Gastrocnemius medialis (tissue), 4 donors: ENCODE results near the gene ERCC5. TPM values are rescaled to one million over a fixed set of nuclear protein-coding genes. Genes with fewer than 3 reads are reported as not detected.

Experiments used
- ATAC-seq, 2 donors: fragments of 150-250 bp; one replicate each; pipeline ENCODE4 v1.9.1; 2016
- DNase-seq, 2 donors: peaks; one replicate each; pipeline ENCODE4 v3.0.0-alpha.2; 2019
- H3K27ac ChIP-seq, 4 donors: fragments of 200-600 bp; sonication (generic); 1 replicate in 1 of 4; 2 replicates in 3 of 4; pipeline ENCODE4 v1.5.1; 2016 to 2018; ENCODE audit warnings: mild to moderate bottlenecking in 2 of 4, moderate library complexity in 1 of 4
- H3K27me3 ChIP-seq, 3 donors: fragments of 200-600 bp; sonication (generic) in 2 of 3; 1 replicate in 1 of 3; 2 replicates in 2 of 3; pipeline versions ENCODE4 v1.5.1 to v1.6.0; 2016 to 2019; ENCODE audit warnings: mild to moderate bottlenecking in 1 of 3, moderate library complexity in 1 of 3
- H3K36me3 ChIP-seq, 2 donors: fragments of 200-600 bp; sonication (generic) in 1 of 2; one replicate each; pipeline ENCODE4 v1.5.1; 2017 to 2018
- H3K4me1 ChIP-seq, 2 donors: fragments of 200-600 bp; sonication (generic) in 1 of 2; one replicate each; pipeline ENCODE4 v1.5.1; 2016 to 2017; ENCODE audit warnings: mild to moderate bottlenecking in 2 of 2
- H3K4me3 ChIP-seq, 4 donors: fragments of 200-600 bp; sonication (generic) in 3 of 4; 1 replicate in 1 of 4; 2 replicates in 3 of 4; pipeline ENCODE4 v1.5.1; 2016 to 2019; ENCODE audit warnings: mild to moderate bottlenecking in 2 of 4
- H3K9me3 ChIP-seq, 3 donors: fragments of 200-600 bp; sonication (generic) in 2 of 3; 1 replicate in 1 of 3; 2 replicates in 2 of 3; pipeline ENCODE4 v1.5.1; 2016 to 2019
- POLR2A ChIP-seq, 2 donors: fragments of 450-650 bp; IDR thresholded peaks; one replicate each; pipeline ENCODE4 v1.6.1; 2017; ENCODE audit warnings: antibody characterized with exemption in 2 of 2, mild to moderate bottlenecking in 2 of 2, moderate library complexity in 2 of 2
- in situ Hi-C, 4 donors: fragments of 200-750 bp; cut with MboI; loops; one replicate each; pipeline versions ENCODE4 v1.15.0 to v1.8.0; 2017; ENCODE audit warnings: low sequenced_read_pairs in 4 of 4
- intact Hi-C: fragments of 100-400 bp; cut with DNase I; formaldehyde crosslinking; loops from one replicate; pipeline ENCODE4 v1.15.1; 2023; ENCODE audit warnings: low total_unique reads
- total RNA-seq, 4 donors: library from RNA; depleted of rRNA; stranded (reverse); fragments of >200 nt; gene quantifications; one replicate each; pipeline versions ENCODE4 v1.1.0 to v1.2.3, GENCODE V29; 2016
- TF ChIP-seq, protein P1 (sequence below), 5 experiments: fragments of 450-650 bp in 3 of 5; fragments of 200-600 bp in 2 of 5; sonication (generic) in 2 of 5; IDR thresholded peaks in 4 of 5; conservative IDR thresholded peaks in 1 of 5; 1 replicate in 4 of 5; 2 replicates in 1 of 5; pipeline ENCODE4 v1.5.1; 2016 to 2019; ENCODE audit warnings: antibody characterized with exemption in 5 of 5, mild to moderate bottlenecking in 3 of 5, moderate library complexity in 3 of 5

ERCC5 gene
- total RNA-seq, 4 donors from 2014 or later = 43.5 to 77.7 (median 46.8) TPM

DNA sequence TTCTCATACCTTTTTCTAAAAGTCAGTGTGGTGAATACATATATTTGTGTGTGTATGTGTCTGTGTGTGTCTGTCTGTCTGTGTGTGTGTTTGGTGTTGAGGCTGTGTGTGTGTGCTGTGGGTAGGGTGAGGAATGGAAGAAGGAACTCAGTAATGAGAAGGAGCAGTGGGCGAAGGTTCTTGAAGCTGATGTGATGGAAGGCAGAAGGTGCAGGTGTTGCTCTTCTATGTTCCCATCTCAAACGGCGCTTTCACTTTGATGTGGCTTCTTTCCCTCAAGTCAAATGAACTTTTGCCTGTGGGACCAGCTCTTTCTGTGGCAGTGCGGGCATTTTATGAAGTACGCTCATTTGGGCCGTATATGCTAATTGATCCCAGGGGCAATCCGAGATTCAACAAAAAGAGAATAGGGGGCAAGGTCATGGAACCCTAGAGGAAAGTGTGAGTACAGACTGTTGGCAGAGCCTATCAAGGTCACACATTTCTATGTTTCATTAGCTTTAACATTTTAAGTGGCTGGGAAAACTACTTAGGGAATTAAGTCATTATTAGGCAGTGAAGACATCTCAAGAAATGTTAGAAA is 31.7 kb upstream of the ERCC5 start:
- H3K4me1 ChIP-seq = peaks cover 0 to 14% of the 10 kb centered on the region in 2 donors
- peaks cover 0 to 30% of the 10 kb centered on the region in 2 donors for H3K36me3 ChIP-seq
- intact Hi-C loops (no loop called here), in situ Hi-C loops (no loop called here)
- TF ChIP-seq POLR2A (IDR thresholded peaks at IDR 0.05) = no peak
- H3K9me3 ChIP-seq = no peaks in the 10 kb centered on the region
- DNase-seq (no peak), ATAC-seq (no peak)
- H3K4me3 ChIP-seq = no peak overlapping the region
- H3K27me3 ChIP-seq = no peaks in the 10 kb centered on the region
- no peak overlapping the region for H3K27ac ChIP-seq

DNA sequence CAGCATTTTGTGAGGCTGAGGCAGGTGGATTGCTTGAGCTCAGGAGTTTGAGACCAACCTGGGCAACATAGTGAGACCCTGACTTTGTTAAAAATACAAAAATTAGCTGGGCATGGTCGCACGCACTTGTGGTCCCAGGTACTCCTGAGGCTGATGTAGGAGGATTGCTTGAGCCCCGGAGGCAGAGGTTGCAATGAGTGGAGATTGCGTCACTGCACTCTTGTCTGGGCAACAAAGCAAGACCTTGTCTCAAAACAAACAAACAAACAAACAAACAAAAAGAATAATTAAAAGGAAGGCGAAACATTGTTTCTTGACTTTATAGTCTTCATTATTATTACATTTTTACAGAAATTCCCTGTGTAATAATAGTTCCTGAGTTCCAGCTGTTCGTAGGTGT is 31.0 kb upstream of the ERCC5 start:
- in situ Hi-C loops (no loop called here), intact Hi-C loops (no loop called here)
- no peak for TF ChIP-seq POLR2A (IDR thresholded peaks at IDR 0.05)
- TF ChIP-seq, protein P1, sequence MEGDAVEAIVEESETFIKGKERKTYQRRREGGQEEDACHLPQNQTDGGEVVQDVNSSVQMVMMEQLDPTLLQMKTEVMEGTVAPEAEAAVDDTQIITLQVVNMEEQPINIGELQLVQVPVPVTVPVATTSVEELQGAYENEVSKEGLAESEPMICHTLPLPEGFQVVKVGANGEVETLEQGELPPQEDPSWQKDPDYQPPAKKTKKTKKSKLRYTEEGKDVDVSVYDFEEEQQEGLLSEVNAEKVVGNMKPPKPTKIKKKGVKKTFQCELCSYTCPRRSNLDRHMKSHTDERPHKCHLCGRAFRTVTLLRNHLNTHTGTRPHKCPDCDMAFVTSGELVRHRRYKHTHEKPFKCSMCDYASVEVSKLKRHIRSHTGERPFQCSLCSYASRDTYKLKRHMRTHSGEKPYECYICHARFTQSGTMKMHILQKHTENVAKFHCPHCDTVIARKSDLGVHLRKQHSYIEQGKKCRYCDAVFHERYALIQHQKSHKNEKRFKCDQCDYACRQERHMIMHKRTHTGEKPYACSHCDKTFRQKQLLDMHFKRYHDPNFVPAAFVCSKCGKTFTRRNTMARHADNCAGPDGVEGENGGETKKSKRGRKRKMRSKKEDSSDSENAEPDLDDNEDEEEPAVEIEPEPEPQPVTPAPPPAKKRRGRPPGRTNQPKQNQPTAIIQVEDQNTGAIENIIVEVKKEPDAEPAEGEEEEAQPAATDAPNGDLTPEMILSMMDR (IDR thresholded peaks at IDR 0.05 in 4 of 5, conservative IDR thresholded peaks at IDR 0.05 in 1 of 5) = no peak
- Histone ChIP-seq H3K9me3 (no peaks in the 10 kb centered on the region), H3K27me3 (no peaks in the 10 kb centered on the region), H3K27ac (no peak overlapping the region), H3K36me3 (peaks cover 0 to 32% of the 10 kb centered on the region in 2 donors), H3K4me1 (peaks cover 0 to 14% of the 10 kb centered on the region in 2 donors), H3K4me3 (no peak overlapping the region)
- DNase-seq (no peak), ATAC-seq (no peak)

DNA sequence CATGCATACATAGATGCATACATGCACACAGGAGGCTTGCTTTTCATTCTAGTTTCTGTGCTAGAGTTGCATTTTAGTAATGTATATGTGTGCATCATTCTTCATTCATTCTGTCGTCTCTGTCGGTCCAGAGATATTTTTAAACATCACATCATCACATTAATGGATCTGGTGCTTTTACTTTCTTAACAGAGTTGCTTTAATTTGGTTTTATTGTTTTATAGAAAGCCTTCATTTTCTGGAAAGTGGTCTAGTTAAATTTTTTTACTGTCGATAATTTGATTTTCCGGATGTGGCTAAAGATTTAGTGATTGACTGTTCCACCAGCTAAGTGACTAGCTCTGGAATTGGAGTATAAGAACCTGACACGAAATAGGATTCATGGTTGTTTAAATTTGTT is 30.0 kb upstream of the ERCC5 start:
- no peak overlapping the region for H3K4me3 ChIP-seq
- TF ChIP-seq, protein P1 (IDR thresholded peaks at IDR 0.05 in 4 of 5, conservative IDR thresholded peaks at IDR 0.05 in 1 of 5) = no peak
- TF ChIP-seq POLR2A (IDR thresholded peaks at IDR 0.05) = no peak
- no peaks in the 10 kb centered on the region for H3K9me3 ChIP-seq
- intact Hi-C loops = no loop called here
- H3K27ac ChIP-seq = no peak overlapping the region
- peaks cover 0 to 14% of the 10 kb centered on the region in 2 donors for H3K4me1 ChIP-seq
- in situ Hi-C loops = no loop called here
- ATAC-seq (no peak), DNase-seq (no peak)
- H3K36me3 ChIP-seq = peaks cover 0 to 25% of the 10 kb centered on the region in 2 donors
- H3K27me3 ChIP-seq = no peaks in the 10 kb centered on the region

- in situ Hi-C loops (no loop called here), intact Hi-C loops (no loop called here)
- H3K36me3 ChIP-seq = peaks cover 0 to 25% of the 10 kb centered on the region in 2 donors
- DNase-seq (no peak), ATAC-seq (no peak)
- no peak overlapping the region for H3K27ac ChIP-seq
- TF ChIP-seq, protein P1 (IDR thresholded peaks at IDR 0.05 in 4 of 5, conservative IDR thresholded peaks at IDR 0.05 in 1 of 5) = no peak
- TF ChIP-seq POLR2A (IDR thresholded peaks at IDR 0.05) = no peak
- no peaks in the 10 kb centered on the region for H3K9me3 ChIP-seq
- H3K4me1 ChIP-seq = peaks cover 0 to 14% of the 10 kb centered on the region in 2 donors
- H3K27me3 ChIP-seq = no peaks in the 10 kb centered on the region
- H3K4me3 ChIP-seq = no peak overlapping the region
Measured at GRCh38 chr13:102816708-102817107, 29.1 kb upstream of the ERCC5 start.

- Histone ChIP-seq H3K4me3 (no peak overlapping the region), H3K27ac (no peak overlapping the region), H3K27me3 (no peaks in the 10 kb centered on the region), H3K9me3 (no peaks in the 10 kb centered on the region), H3K36me3 (peaks cover 0 to 27% of the 10 kb centered on the region in 2 donors), H3K4me1 (peaks cover 0 to 14% of the 10 kb centered on the region in 2 donors)
- no peak for ATAC-seq
- intact Hi-C loops = no loop called here
- no peak for DNase-seq
- TF ChIP-seq, protein P1 (IDR thresholded peaks at IDR 0.05 in 4 of 5, conservative IDR thresholded peaks at IDR 0.05 in 1 of 5) = no peak
- TF ChIP-seq POLR2A (IDR thresholded peaks at IDR 0.05) = no peak
- in situ Hi-C loops = no loop called here
Measured at GRCh38 chr13:102817241-102817640, 28.6 kb upstream of the ERCC5 start.
